HG02943 (cell line): ENCODE measurements around the gene CD40.

Source experiments
- ATAC-seq: cut with Tn5 transposase; IDR thresholded peaks from one replicate; pipeline ENCODE4 v1.9.1; 2021; ENCODE audit warnings: mild to moderate bottlenecking, low read depth, moderate library complexity; ENCODE audit not compliant: unreplicated experiment

The CD40 gene

GRCh38 chr20:46139908-46140482, 21.9 kb downstream of the CD40 start:
- no peak for ATAC-seq

GRCh38 chr20:46142124-46142523, 24.0 kb downstream of the CD40 start:
- no peak for ATAC-seq

- ATAC-seq = no peak
These were observed 26.4 kb downstream of the CD40 start for GRCh38 chr20:46144432-46145025.

GRCh38 chr20:46145713-46146112, 27.6 kb downstream of the CD40 start:
- ATAC-seq = no peak

- no peak for ATAC-seq
These were observed 30.4 kb downstream of the CD40 start for GRCh38 chr20:46148313-46149208.

- no peak for ATAC-seq
These were observed 32.8 kb downstream of the CD40 start for GRCh38 chr20:46150943-46151342.

GRCh38 chr20:46151936-46152335, 33.8 kb downstream of the CD40 start:
- ATAC-seq = no peak

GRCh38 chr20:46152824-46153586, 34.9 kb downstream of the CD40 start:
- ATAC-seq = no peak

GRCh38 chr20:46154305-46154704, 36.2 kb downstream of the CD40 start:
- ATAC-seq = no peak

- no peak for ATAC-seq
These were observed 36.7 kb downstream of the CD40 start for GRCh38 chr20:46154796-46155195.

GRCh38 chr20:46156065-46156464, 38.0 kb downstream of the CD40 start:
- ATAC-seq = no peak

- ATAC-seq = no peak
These were observed 39.0 kb downstream of the CD40 start for GRCh38 chr20:46157076-46157592.

GRCh38 chr20:46157625-46158024, 39.5 kb downstream of the CD40 start:
- no peak for ATAC-seq

GRCh38 chr20:46158476-46158987, 40.4 kb downstream of the CD40 start:
- ATAC-seq = no peak

GRCh38 chr20:46159101-46159897, 41.2 kb downstream of the CD40 start:
- no peak for ATAC-seq

- ATAC-seq = no peak
These were observed 42.5 kb downstream of the CD40 start for GRCh38 chr20:46160661-46161060.

GRCh38 chr20:46161921-46162320, 43.8 kb downstream of the CD40 start:
- ATAC-seq = no peak

GRCh38 chr20:46164254-46164653, 46.1 kb downstream of the CD40 start:
- no peak for ATAC-seq

GRCh38 chr20:46167080-46167479, 49.0 kb downstream of the CD40 start:
- ATAC-seq = no peak

GRCh38 chr20:46168438-46168837, 50.3 kb downstream of the CD40 start:
- ATAC-seq = no peak
